GM18870 (cell line): Measurements from ENCODE around the gene KIF26B.
"Not testable (repeated sequence)": the region's sequence is repeated elsewhere in the genome, so short reads cannot be mapped to it uniquely, and the experiment has no call there.

Experiments used
- ATAC-seq: cut with Tn5 transposase; IDR thresholded peaks from one replicate; pipeline ENCODE4 v1.9.1; 2021; ENCODE audit warnings: moderate library complexity; ENCODE audit not compliant: unreplicated experiment

The KIF26B gene

GRCh38 chr1:245663841-245664240 lies 509.1 kb downstream of the KIF26B start:
- ATAC-seq = no peak

GRCh38 chr1:245666412-245666811 lies 511.6 kb downstream of the KIF26B start:
- ATAC-seq = no peak

GRCh38 chr1:245671349-245671748 lies 516.6 kb downstream of the KIF26B start:
- ATAC-seq = no peak

GRCh38 chr1:245671966-245672767 lies 517.4 kb downstream of the KIF26B start:
- no peak for ATAC-seq

- ATAC-seq = not testable (repeated sequence)
These were observed 518.3 kb downstream of the KIF26B start for GRCh38 chr1:245672836-245673656.

- peak; percentile 70 for ATAC-seq
These were observed 519.2 kb downstream of the KIF26B start for GRCh38 chr1:245673881-245674414.

GRCh38 chr1:245677461-245678240 lies 522.9 kb downstream of the KIF26B start:
- no peak for ATAC-seq

GRCh38 chr1:245678860-245679411 lies 524.2 kb downstream of the KIF26B start:
- ATAC-seq = no peak

- no peak for ATAC-seq
These were observed 525.3 kb downstream of the KIF26B start for GRCh38 chr1:245679821-245680780.

GRCh38 chr1:245682638-245683628 lies 528.1 kb downstream of the KIF26B start:
- ATAC-seq = no peak

GRCh38 chr1:245683676-245684075 lies 528.9 kb downstream of the KIF26B start:
- ATAC-seq = no peak

GRCh38 chr1:245684166-245684565 lies 529.4 kb downstream of the KIF26B start:
- no peak for ATAC-seq

- no peak for ATAC-seq
These were observed 529.8 kb downstream of the KIF26B start for GRCh38 chr1:245684571-245684970.

- ATAC-seq = no peak
These were observed 530.5 kb downstream of the KIF26B start for GRCh38 chr1:245685111-245685810.

GRCh38 chr1:245686006-245686405 lies 531.2 kb downstream of the KIF26B start:
- no peak for ATAC-seq

- ATAC-seq = no peak
These were observed 531.8 kb downstream of the KIF26B start for GRCh38 chr1:245686446-245687030.

- ATAC-seq = no peak
These were observed 532.4 kb downstream of the KIF26B start for GRCh38 chr1:245687152-245687635.
